ENCODE data around the gene NCL. TPM values are rescaled to one million over a fixed set of nuclear protein-coding genes. Genes with fewer than 3 reads are reported as not detected.
A peak's percentile ranks its signal among the peaks of the same experiment; 100 is the strongest.

Gene NCL, protein sequence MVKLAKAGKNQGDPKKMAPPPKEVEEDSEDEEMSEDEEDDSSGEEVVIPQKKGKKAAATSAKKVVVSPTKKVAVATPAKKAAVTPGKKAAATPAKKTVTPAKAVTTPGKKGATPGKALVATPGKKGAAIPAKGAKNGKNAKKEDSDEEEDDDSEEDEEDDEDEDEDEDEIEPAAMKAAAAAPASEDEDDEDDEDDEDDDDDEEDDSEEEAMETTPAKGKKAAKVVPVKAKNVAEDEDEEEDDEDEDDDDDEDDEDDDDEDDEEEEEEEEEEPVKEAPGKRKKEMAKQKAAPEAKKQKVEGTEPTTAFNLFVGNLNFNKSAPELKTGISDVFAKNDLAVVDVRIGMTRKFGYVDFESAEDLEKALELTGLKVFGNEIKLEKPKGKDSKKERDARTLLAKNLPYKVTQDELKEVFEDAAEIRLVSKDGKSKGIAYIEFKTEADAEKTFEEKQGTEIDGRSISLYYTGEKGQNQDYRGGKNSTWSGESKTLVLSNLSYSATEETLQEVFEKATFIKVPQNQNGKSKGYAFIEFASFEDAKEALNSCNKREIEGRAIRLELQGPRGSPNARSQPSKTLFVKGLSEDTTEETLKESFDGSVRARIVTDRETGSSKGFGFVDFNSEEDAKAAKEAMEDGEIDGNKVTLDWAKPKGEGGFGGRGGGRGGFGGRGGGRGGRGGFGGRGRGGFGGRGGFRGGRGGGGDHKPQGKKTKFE
- total RNA-seq (ENCODE audit: unreplicated experiment), result 346 TPM
- long read RNA-seq, full-length matches to known transcripts, result 264 of 301 reads
- long read RNA-seq, partial matches to known transcripts, result 29 of 301 reads
- long read RNA-seq, other reads (novel, unspliced or antisense), result 8 of 301 reads

DNA sequence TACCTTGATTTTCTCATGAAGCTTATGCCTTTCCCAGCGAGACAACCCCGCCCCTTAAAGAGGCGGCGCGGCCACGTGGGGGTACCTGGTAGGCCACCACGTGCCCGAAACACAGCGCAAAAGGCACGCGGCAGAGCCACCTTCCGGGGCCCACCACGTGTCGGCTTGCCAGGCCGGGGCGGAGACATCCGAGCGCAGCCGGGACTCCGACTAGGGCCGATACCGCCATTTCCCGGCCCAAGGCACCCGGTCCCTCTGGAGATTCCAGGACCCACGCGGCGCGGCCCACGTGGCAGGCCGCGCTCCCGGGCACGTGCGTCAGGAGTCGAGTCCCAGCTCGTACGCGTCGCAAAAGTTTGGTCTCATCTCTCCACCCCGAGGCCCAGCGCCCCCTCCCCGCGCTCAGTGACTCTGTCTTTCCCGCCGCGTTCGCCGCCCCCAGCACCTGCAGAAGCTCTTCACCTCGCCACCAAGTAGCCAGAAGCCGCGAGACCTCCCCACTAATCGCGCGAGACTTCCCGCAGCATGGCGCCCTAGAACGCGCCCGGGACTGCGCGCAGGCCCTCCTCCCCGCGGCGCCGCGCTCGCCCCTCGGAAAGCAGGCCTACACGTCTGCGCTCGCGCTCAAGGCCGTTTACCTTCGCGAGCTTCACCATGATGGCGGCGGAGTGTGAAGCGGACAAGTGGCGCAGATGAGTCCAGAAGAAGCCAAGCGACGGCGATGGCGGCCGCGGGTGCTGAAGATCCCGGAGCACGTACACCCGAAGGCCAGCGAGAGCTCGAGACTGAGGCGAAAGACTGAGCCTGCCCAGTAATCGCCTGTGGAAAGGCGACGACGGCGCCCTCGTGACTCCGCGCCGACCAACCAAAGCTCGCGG lies at the start of gene NCL:
Gene NCL (minus strand): TSS at position 787 of the 878 bp plus-strand sequence. CDS start 131 bp downstream, at position 656.
- H3K36me3 Mint-ChIP-seq (ENCODE audit: low read depth, unreplicated experiment), result peaks cover 38% of the 10 kb centered on the region
- H3K27ac Mint-ChIP-seq (ENCODE audit: unreplicated experiment), result peak within 1 kb of the TSS; percentile 96
- DNase-seq (ENCODE audit: low spot score), result peak; percentile 83
- TF ChIP-seq, protein P1, sequence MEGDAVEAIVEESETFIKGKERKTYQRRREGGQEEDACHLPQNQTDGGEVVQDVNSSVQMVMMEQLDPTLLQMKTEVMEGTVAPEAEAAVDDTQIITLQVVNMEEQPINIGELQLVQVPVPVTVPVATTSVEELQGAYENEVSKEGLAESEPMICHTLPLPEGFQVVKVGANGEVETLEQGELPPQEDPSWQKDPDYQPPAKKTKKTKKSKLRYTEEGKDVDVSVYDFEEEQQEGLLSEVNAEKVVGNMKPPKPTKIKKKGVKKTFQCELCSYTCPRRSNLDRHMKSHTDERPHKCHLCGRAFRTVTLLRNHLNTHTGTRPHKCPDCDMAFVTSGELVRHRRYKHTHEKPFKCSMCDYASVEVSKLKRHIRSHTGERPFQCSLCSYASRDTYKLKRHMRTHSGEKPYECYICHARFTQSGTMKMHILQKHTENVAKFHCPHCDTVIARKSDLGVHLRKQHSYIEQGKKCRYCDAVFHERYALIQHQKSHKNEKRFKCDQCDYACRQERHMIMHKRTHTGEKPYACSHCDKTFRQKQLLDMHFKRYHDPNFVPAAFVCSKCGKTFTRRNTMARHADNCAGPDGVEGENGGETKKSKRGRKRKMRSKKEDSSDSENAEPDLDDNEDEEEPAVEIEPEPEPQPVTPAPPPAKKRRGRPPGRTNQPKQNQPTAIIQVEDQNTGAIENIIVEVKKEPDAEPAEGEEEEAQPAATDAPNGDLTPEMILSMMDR (IDR thresholded peaks at IDR 0.05; ENCODE audit: unreplicated experiment), result no peak
- peak within 1 kb of the TSS; percentile 89 for H3K4me3 Mint-ChIP-seq (ENCODE audit: unreplicated experiment)
- H3K9me3 Mint-ChIP-seq (ENCODE audit: unreplicated experiment), result no peaks in the 10 kb centered on the region
- H3K4me1 Mint-ChIP-seq (ENCODE audit: unreplicated experiment), result peaks cover 21% of the 10 kb centered on the region
- H3K27me3 Mint-ChIP-seq (ENCODE audit: unreplicated experiment), result peaks cover 10% of the 10 kb centered on the region

DNA sequence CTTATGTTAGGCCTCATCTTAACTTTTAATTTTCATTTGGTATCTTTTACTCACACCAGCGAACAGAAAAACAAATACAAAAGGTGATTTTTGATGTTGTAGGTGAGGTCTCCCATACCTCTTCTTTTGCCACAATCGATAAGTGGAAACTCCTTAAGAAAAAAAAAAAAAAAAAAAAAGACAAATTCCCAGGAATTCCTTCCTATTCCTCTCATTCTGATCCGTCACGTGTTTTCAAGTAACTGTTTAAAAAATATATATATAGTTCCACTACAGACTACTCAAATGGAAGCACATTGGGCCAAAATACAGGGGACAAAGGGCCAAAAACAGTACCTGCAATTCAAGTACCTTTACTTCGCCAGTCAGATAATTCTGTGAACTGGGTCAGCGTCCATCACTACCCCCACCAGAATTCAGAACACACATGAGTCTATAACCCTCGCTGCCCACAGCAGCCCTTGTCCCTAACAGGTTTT lies 49.5 kb upstream of the NCL start:
- TF ChIP-seq, protein P1 (IDR thresholded peaks at IDR 0.05; ENCODE audit: unreplicated experiment), result no peak
- H3K9me3 Mint-ChIP-seq (ENCODE audit: unreplicated experiment), result no peaks in the 10 kb centered on the region
- H3K27me3 Mint-ChIP-seq (ENCODE audit: unreplicated experiment), result peaks cover 2% of the 10 kb centered on the region
- H3K4me1 Mint-ChIP-seq (ENCODE audit: unreplicated experiment), result peaks cover 8% of the 10 kb centered on the region
- H3K27ac Mint-ChIP-seq (ENCODE audit: unreplicated experiment), result peak overlapping the region; percentile 91
- no peak for DNase-seq (ENCODE audit: low spot score)
- H3K4me3 Mint-ChIP-seq (ENCODE audit: unreplicated experiment), result peak overlapping the region; percentile 94
- no peaks in the 10 kb centered on the region for H3K36me3 Mint-ChIP-seq (ENCODE audit: low read depth, unreplicated experiment)

DNA sequence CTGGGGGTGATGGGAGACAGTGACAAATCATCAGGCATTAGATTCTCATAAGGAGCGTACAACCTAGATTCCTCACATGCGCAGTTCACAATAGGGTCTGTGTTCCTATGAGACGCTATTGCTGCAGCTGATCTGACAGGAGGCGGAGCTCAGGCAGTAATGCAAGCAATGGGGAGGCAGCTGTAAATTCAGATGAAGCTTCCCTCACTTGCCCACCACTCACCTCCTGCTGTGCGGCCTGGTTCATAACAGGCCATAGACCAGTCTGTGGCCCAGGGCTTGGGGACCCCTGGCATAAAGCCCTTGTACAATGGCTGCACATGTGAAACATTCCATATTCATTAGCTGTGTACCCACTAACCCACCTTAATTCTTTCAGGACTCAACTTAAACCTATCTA lies 47.9 kb upstream of the NCL start:
- Mint-ChIP-seq H3K4me3 (ENCODE audit: unreplicated experiment) (no peak overlapping the region), H3K27ac (ENCODE audit: unreplicated experiment) (no peak overlapping the region), H3K36me3 (ENCODE audit: low read depth, unreplicated experiment) (no peaks in the 10 kb centered on the region)

DNA sequence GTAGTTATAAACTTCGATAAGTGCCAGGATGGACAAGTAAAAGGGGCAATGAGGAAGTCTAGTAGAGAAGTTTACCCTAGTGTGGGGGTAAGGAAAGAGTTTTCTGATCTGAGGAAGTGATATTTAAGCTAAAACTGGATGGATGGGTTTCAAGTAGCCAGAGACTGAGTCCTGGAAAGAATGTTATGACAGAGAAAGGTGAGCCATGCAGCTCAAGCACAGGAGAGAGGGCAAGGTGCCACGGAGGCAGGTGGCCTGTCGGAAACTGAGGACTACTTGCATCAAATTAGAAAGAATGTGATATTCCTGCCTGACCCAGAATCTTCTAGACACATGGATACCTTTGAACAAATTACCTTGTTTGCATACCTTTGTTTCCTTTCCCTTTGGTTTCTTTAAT lies 39.5 kb upstream of the NCL start:
- H3K4me1 Mint-ChIP-seq (ENCODE audit: unreplicated experiment), result peaks cover 2% of the 10 kb centered on the region
- H3K27ac Mint-ChIP-seq (ENCODE audit: unreplicated experiment), result no peak overlapping the region
- no peaks in the 10 kb centered on the region for H3K27me3 Mint-ChIP-seq (ENCODE audit: unreplicated experiment)
- TF ChIP-seq, protein P1 (IDR thresholded peaks at IDR 0.05; ENCODE audit: unreplicated experiment), result no peak
- H3K9me3 Mint-ChIP-seq (ENCODE audit: unreplicated experiment), result no peaks in the 10 kb centered on the region
- no peak for DNase-seq (ENCODE audit: low spot score)
- no peak overlapping the region for H3K4me3 Mint-ChIP-seq (ENCODE audit: unreplicated experiment)
- H3K36me3 Mint-ChIP-seq (ENCODE audit: low read depth, unreplicated experiment), result no peaks in the 10 kb centered on the region

More for the DNA sequence above, 47.9 kb upstream of the NCL start:
- DNase-seq (ENCODE audit: low spot score), result no peak
- TF ChIP-seq, protein P1 (IDR thresholded peaks at IDR 0.05; ENCODE audit: unreplicated experiment), result no peak
- Mint-ChIP-seq H3K9me3 (ENCODE audit: unreplicated experiment) (no peaks in the 10 kb centered on the region), H3K4me1 (ENCODE audit: unreplicated experiment) (peaks cover 10% of the 10 kb centered on the region), H3K27me3 (ENCODE audit: unreplicated experiment) (peaks cover 2% of the 10 kb centered on the region)
